Measurements from ENCODE around the gene BIN1. TPM values are rescaled to one million over a fixed set of nuclear protein-coding genes. Genes with fewer than 3 reads are reported as not detected.
A peak's percentile ranks its signal among the peaks of the same experiment; 100 is the strongest.

Gene BIN1
- total and polyA plus RNA-seq, 2 of the 4 experiments (the other 2 are of a cell fraction) = 18.1 to 25.7 TPM

- no peak overlapping the region for H4K5ac ChIP-seq (ENCODE audit: low read depth, low read length)
- BruUV-seq (replicated peaks) = no TSS peak
- H3K36me3 ChIP-seq (ENCODE audit: control insufficient read depth, insufficient read depth, low read length) = peaks cover 32% of the 10 kb centered on the region
- no peak overlapping the region for H2BK5ac ChIP-seq (ENCODE audit: low read depth, low read length, poor library complexity, severe bottlenecking)
- H2BK120ac ChIP-seq (ENCODE audit: low read depth, low read length) = no peak overlapping the region
- WGBS, 2 experiments (ENCODE audit: extremely low coverage in 2 of 2, insufficient read length in 1 of 2) = 60% methylated on average over 16 of the region's 19 CpGs; no CpG with 5 or more reads in 1 of the 2 experiments
- dilution Hi-C loops (cut with HindIII; ENCODE audit: low sequenced_read_pairs, unreplicated experiment) (no loop called here), intact Hi-C loops (cut with micrococcal nuclease) (loop anchor here (1.0 to 10.0 kb wide), 4 partner anchors 39 to 407 kb away; partner anchors contain the start of genes BIN1 and ERCC3), in situ Hi-C loops (cut with MboI; ENCODE audit: low sequenced_read_pairs) (loop anchor here (10.0 kb wide), 1 partner anchor 107 kb away; no protein-coding TSS in a partner anchor)
- peak overlapping the region; percentile 52 for H2AFZ ChIP-seq (replicated peaks; ENCODE audit: low read length, poor library complexity)
- ChIA-PET CTCF (interaction anchor here (0.7 to 1.0 kb wide), 11 partner anchors 9 to 729 kb away, joined by 3 to 7 read pairs (median 4); partner anchors contain the start of gene BIN1), POLR2A (ENCODE audit: unreplicated experiment) (interaction anchor here (0.6 kb wide), 1 partner anchor 352 kb away, joined by 4 read pairs; no protein-coding TSS in a partner anchor)
- H3K14ac ChIP-seq (replicated peaks; ENCODE audit: low read depth, low read length) = no peak overlapping the region
- peaks cover 16% of the 10 kb centered on the region for H3K4me1 ChIP-seq (ENCODE audit: control insufficient read depth, insufficient read depth, low read length)
- no peaks in the 10 kb centered on the region for H3K27me3 ChIP-seq (ENCODE audit: control insufficient read depth, insufficient read depth, low read length)
- peak; percentile 52 for DNase-seq
- no peak overlapping the region for H2BK20ac ChIP-seq (ENCODE audit: low read depth, low read length)
- no peaks in the 10 kb centered on the region for H3K9me3 ChIP-seq (ENCODE audit: control insufficient read depth, insufficient read depth, low read length)
- no peak overlapping the region for H3K27ac ChIP-seq (ENCODE audit: insufficient read depth, low read length)
- H3K4me3 ChIP-seq (ENCODE audit: insufficient read depth, low read depth, low read length) = no peak overlapping the region
- no peak overlapping the region for H3K9ac ChIP-seq (ENCODE audit: low read depth, low read length)
- H3K4ac ChIP-seq (ENCODE audit: low read depth, low read length) = no peak overlapping the region; the same call in 1 of the 2 replicates
- no peak overlapping the region for H3K56ac ChIP-seq (ENCODE audit: extremely low read depth, insufficient read depth, low read length)
- peak overlapping the region; percentile 62 for H2AK9ac ChIP-seq (replicated peaks; ENCODE audit: low read depth, low read length, poor library complexity)
- H3K9me1 ChIP-seq (ENCODE audit: insufficient read depth, low read length) = peaks cover 12% of the 10 kb centered on the region
- ATAC-seq (ENCODE audit: low read depth) = peak; percentile 19; the same call in 1 of the 2 replicates
- H3K79me1 ChIP-seq (ENCODE audit: low read depth in 1 of 2, low read length in 2 of 2) = peaks cover 0 to 8% of the 10 kb centered on the region in 2 experiments; a peak in 2 of 4 replicates
- H3K18ac ChIP-seq (ENCODE audit: low read depth, low read length) = no peak overlapping the region
- H4K91ac ChIP-seq (ENCODE audit: insufficient read depth, low read depth, low read length) = peak overlapping the region; percentile 15; the same call in 1 of the 2 replicates
- peaks cover 13% of the 10 kb centered on the region for H4K20me1 ChIP-seq (ENCODE audit: insufficient read depth, low read length)
- H3K23ac ChIP-seq (ENCODE audit: low read depth, low read length) = no peak overlapping the region
- H3K4me2 ChIP-seq (ENCODE audit: low read depth, low read length) = no peak overlapping the region
- H2AK5ac ChIP-seq (ENCODE audit: low read depth, low read length) = no peak overlapping the region
- H4K8ac ChIP-seq (ENCODE audit: low read depth in 2 of 2, low read length in 2 of 2) = no peak overlapping the region
- H2BK15ac ChIP-seq (ENCODE audit: low read depth, low read length) = no peak overlapping the region
- TF ChIP-seq, protein P1, sequence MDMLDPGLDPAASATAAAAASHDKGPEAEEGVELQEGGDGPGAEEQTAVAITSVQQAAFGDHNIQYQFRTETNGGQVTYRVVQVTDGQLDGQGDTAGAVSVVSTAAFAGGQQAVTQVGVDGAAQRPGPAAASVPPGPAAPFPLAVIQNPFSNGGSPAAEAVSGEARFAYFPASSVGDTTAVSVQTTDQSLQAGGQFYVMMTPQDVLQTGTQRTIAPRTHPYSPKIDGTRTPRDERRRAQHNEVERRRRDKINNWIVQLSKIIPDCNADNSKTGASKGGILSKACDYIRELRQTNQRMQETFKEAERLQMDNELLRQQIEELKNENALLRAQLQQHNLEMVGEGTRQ (IDR thresholded peaks at IDR 0.05; ENCODE audit: low read depth, low read length) = 0 out of 2 replicates have a peak, but pooled peaks have one; percentile 25
- no peak for TF ChIP-seq POLR2A (IDR thresholded peaks at IDR 0.05; ENCODE audit: low read depth, low read length)
- TF ChIP-seq BHLHE40 (IDR thresholded peaks at IDR 0.05; ENCODE audit: low read depth, low read length) = peak; percentile 60
- TF ChIP-seq RAD21 (IDR thresholded peaks at IDR 0.05; ENCODE audit: low read length) = peak; percentile 83
- peak; percentile 36; the same call in 1 of the 2 replicates for TF ChIP-seq MAZ (IDR thresholded peaks at IDR 0.05; ENCODE audit: borderline replicate concordance, low read depth, low read length)
- TF ChIP-seq SMC3 (IDR thresholded peaks at IDR 0.05; ENCODE audit: low read depth, low read length) = peak; percentile 77
- TF ChIP-seq RFX5 (IDR thresholded peaks at IDR 0.05; ENCODE audit: low read depth, low read length) = no peak
- TF ChIP-seq CTCF (conservative IDR thresholded peaks at IDR 0.05; ENCODE audit: low read depth, low read length) = peak; percentile 78
- TF ChIP-seq MAFK (IDR thresholded peaks at IDR 0.05; ENCODE audit: low read depth, low read length) = no peak
- no peak for TF ChIP-seq FOS (IDR thresholded peaks at IDR 0.05; ENCODE audit: low read depth, low read length)
- TF ChIP-seq RCOR1 (IDR thresholded peaks at IDR 0.05; ENCODE audit: insufficient replicate concordance, low read length) = no peak
- no peak for TF ChIP-seq MXI1 (IDR thresholded peaks at IDR 0.05; ENCODE audit: borderline replicate concordance, low read depth, low read length)
- TF ChIP-seq NFE2L2 (IDR thresholded peaks at IDR 0.05; ENCODE audit: low read depth, low read length) = no peak
- TF ChIP-seq CHD1 (IDR thresholded peaks at IDR 0.05; ENCODE audit: low read depth, low read length) = no peak
- no peak for TF ChIP-seq CEBPB (IDR thresholded peaks at IDR 0.05; ENCODE audit: low read depth, low read length)
Measured at GRCh38 chr2:127067620-127068350, 39.2 kb downstream of the BIN1 start.

All from IMR-90 (cell line).